HG03432 (cell line): ENCODE results near the gene PTPRU.

Source experiments
- ATAC-seq: cut with Tn5 transposase; IDR thresholded peaks from one replicate; pipeline ENCODE4 v1.9.1; 2021; ENCODE audit warnings: mild to moderate bottlenecking, moderate library complexity; ENCODE audit not compliant: unreplicated experiment

Gene PTPRU

GRCh38 chr1:29360768-29361167, 124.4 kb downstream of the PTPRU start:
- ATAC-seq, result no peak

GRCh38 chr1:29361686-29362085, 125.4 kb downstream of the PTPRU start:
- ATAC-seq, result no peak

- no peak for ATAC-seq
Measured at GRCh38 chr1:29362116-29362515, 125.8 kb downstream of the PTPRU start.

- ATAC-seq, result no peak
Measured at GRCh38 chr1:29362764-29363163, 126.4 kb downstream of the PTPRU start.

- ATAC-seq, result no peak
Measured at GRCh38 chr1:29363536-29363935, 127.2 kb downstream of the PTPRU start.

- no peak for ATAC-seq
Measured at GRCh38 chr1:29364101-29364678, 127.9 kb downstream of the PTPRU start.

- ATAC-seq, result no peak
Measured at GRCh38 chr1:29365906-29366670, 129.8 kb downstream of the PTPRU start.

GRCh38 chr1:29368936-29369932, 132.9 kb downstream of the PTPRU start:
- ATAC-seq, result no peak

GRCh38 chr1:29370067-29370466, 133.7 kb downstream of the PTPRU start:
- ATAC-seq, result no peak

GRCh38 chr1:29371332-29371731, 135.0 kb downstream of the PTPRU start:
- no peak for ATAC-seq

GRCh38 chr1:29372108-29372507, 135.8 kb downstream of the PTPRU start:
- ATAC-seq, result no peak
